BE2C (cell line): ENCODE measurements around the gene SFSWAP.

Experiments
- DNase-seq: peaks from one replicate; pipeline ENCODE4 v3.0.0-alpha.2; 2020
- H3K27me3 ChIP-seq: fragments of 250-450 bp; sonication (Bioruptor Pico); 2 replicates; pipeline ENCODE4 v1.5.1; 2020; ENCODE audit warnings: mild to moderate bottlenecking
- H3K36me3 ChIP-seq: fragments of 250-450 bp; sonication (Bioruptor Pico); 2 replicates; pipeline ENCODE4 v1.5.1; 2020; ENCODE audit warnings: mild to moderate bottlenecking
- H3K4me1 ChIP-seq: fragments of 250-450 bp; sonication (Bioruptor Pico); 2 replicates; pipeline ENCODE4 v1.5.1; 2020
- H3K4me3 ChIP-seq: 2 replicates; pipeline ENCODE4 v1.5.1; 2011; ENCODE audit warnings: low read depth, low read length
- H3K9me3 ChIP-seq: fragments of 250-450 bp; sonication (Bioruptor Pico); 2 replicates; pipeline ENCODE4 v1.5.1; 2020
- TF ChIP-seq, protein P1 (sequence below): IDR thresholded peaks from 2 replicates; pipeline ENCODE4 v1.5.1; 2012; ENCODE audit warnings: mild to moderate bottlenecking, low read depth, low read length

Gene SFSWAP

DNA sequence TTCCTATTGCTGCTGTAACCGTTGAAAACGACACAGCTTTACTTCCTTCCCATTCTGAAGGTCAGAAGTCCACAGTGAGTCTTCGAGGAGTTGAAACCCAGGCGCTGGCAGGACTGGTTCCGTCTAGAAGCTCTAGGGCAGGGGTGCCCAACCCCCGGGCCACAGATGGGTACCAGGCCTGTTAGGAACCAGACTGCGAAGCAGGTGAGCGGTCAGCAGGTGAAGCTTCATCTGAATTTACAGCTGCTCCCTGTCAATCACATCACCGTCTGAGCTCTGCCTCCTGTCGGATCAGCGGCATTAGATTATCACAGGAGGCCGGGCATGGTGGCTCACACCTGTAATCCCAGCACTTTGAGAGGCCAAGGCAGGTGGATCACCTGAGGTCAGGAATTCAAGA, 12.6 kb upstream of the SFSWAP start:
- TF ChIP-seq, protein P1, sequence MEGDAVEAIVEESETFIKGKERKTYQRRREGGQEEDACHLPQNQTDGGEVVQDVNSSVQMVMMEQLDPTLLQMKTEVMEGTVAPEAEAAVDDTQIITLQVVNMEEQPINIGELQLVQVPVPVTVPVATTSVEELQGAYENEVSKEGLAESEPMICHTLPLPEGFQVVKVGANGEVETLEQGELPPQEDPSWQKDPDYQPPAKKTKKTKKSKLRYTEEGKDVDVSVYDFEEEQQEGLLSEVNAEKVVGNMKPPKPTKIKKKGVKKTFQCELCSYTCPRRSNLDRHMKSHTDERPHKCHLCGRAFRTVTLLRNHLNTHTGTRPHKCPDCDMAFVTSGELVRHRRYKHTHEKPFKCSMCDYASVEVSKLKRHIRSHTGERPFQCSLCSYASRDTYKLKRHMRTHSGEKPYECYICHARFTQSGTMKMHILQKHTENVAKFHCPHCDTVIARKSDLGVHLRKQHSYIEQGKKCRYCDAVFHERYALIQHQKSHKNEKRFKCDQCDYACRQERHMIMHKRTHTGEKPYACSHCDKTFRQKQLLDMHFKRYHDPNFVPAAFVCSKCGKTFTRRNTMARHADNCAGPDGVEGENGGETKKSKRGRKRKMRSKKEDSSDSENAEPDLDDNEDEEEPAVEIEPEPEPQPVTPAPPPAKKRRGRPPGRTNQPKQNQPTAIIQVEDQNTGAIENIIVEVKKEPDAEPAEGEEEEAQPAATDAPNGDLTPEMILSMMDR, result no peak
- Histone ChIP-seq H3K36me3 (no peaks in the 10 kb centered on the region), H3K4me3 (no peak overlapping the region), H3K9me3 (no peaks in the 10 kb centered on the region), H3K27me3 (peaks cover 19% of the 10 kb centered on the region), H3K4me1 (no peaks in the 10 kb centered on the region)
- no peak for DNase-seq

DNA sequence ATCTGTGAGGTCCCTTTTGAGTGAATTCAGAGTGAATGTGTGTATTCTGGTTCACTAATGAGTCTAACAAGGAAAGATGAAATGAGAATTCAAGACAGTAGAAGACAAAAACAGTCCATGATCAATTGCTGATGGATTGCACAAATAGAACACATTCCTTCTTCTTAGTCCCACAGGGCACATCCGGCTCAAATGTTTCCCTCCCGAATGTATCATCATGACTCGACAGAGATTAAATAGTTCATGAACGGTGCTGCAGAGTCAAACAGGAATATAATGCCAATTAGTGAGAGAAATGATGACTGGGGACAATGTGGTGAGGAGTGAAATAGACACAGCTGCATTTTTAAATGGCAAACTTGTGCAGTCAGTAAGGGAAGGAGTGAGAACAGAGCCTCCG, 11.5 kb upstream of the SFSWAP start:
- no peak for DNase-seq
- no peaks in the 10 kb centered on the region for H3K4me1 ChIP-seq
- peaks cover 19% of the 10 kb centered on the region for H3K27me3 ChIP-seq
- no peak overlapping the region for H3K4me3 ChIP-seq
- no peaks in the 10 kb centered on the region for H3K36me3 ChIP-seq
- TF ChIP-seq, protein P1, result no peak
- H3K9me3 ChIP-seq, result no peaks in the 10 kb centered on the region

DNA sequence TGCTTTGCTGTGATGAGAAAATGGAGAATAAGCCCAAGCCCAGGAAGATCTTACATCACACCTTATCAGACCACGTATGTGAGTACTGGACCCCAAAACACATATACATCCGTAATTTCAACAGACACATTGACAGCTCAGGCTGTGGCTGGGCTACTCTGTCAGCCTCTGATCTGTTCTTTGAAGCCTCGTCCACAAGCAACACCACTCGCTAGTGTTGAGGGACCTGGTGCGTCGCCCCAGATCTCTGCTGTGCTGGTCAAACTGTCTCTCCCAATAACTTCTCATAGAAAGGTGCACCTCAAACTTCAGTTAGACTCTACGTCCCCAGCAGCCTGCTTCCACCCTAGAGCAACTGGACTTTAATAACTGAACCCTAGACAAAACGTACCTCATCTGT, 10.6 kb upstream of the SFSWAP start:
- H3K36me3 ChIP-seq, result no peaks in the 10 kb centered on the region
- no peak for DNase-seq
- TF ChIP-seq, protein P1, result no peak
- no peak overlapping the region for H3K4me3 ChIP-seq
- H3K9me3 ChIP-seq, result no peaks in the 10 kb centered on the region
- H3K4me1 ChIP-seq, result no peaks in the 10 kb centered on the region
- peaks cover 19% of the 10 kb centered on the region for H3K27me3 ChIP-seq

DNA sequence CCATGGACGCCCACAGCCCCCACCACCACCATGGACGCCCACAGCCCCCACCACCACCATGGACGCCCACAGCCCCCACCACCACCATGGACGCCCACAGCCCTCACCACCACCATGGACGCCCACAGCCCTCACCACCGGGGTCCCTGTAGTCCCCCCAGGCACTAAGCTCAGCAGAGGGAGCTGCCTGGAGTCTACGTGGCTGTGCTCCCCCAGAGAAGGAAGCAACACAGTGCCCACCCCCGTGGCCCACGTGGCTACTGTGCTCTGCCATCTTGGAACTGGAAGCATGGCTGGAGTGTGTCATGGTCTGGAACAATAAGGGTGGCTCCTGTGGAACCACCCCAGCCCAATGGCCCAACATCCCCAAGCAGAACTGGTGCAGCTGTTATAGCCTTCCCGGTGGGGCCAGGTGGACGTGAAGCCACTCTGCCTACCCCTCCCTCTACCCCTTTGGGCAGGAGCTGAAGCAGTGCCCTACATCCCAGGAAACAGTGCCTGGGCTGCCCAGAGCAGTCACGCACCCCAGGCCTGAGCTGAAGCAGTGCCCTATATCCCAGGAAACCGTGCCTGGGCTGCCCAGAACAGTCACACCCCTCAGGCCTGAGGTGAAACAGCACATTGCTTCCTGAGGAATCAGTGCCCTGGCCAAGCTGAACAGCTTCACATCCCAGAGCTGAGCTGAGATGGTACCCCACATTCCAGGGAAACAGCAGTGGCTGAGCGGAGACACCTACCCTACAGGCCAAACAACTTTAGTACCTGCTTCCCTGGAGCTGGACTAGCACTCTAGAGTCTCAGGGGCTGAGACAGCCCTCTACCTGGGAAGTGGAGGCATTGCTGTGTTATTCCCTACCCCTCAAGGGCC, 9.0 kb upstream of the SFSWAP start:
- DNase-seq, result no peak
- Histone ChIP-seq H3K9me3 (no peaks in the 10 kb centered on the region), H3K27me3 (peaks cover 19% of the 10 kb centered on the region), H3K36me3 (no peaks in the 10 kb centered on the region), H3K4me1 (no peaks in the 10 kb centered on the region), H3K4me3 (no peak overlapping the region)
- TF ChIP-seq, protein P1, result no peak

DNA sequence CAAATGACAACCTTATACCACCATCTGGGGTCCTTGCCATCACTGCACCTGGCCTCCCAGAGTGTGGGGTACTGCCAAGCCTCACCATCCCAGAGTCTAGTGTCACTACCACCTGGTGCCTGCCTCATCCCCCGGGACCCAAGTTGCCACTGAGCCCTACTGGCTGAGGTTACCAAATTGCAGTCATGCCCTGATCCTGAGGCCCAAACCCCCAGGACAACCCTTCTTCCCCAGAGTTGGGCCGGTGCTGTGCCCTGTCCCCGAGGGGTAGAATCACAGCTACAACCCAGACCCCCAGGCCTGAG, 8.4 kb upstream of the SFSWAP start:
- no peaks in the 10 kb centered on the region for H3K36me3 ChIP-seq
- no peak for DNase-seq
- TF ChIP-seq, protein P1, result no peak
- no peak overlapping the region for H3K4me3 ChIP-seq
- H3K4me1 ChIP-seq, result no peaks in the 10 kb centered on the region
- peaks cover 19% of the 10 kb centered on the region for H3K27me3 ChIP-seq
- no peaks in the 10 kb centered on the region for H3K9me3 ChIP-seq

DNA sequence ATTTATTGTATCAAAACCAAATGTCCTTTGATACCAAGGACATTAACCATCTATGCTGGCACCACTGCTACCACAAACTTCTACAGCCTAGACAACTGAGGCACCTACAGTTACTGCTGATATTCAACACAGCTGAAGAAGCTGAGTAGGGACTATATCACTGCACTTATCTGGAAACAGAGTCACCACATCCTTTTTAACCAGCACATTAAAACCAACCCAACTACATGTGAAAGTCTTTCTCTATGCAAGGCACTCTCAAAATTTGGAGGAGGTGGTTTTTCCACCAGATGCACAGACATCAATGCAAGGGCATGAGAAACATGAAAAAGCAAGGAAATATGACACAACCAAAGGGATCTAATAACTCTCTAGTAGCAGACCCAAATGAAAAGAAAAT, 7.7 kb upstream of the SFSWAP start:
- H3K9me3 ChIP-seq, result no peaks in the 10 kb centered on the region
- TF ChIP-seq, protein P1, result no peak
- no peaks in the 10 kb centered on the region for H3K36me3 ChIP-seq
- no peak overlapping the region for H3K4me3 ChIP-seq
- DNase-seq, result no peak
- peaks cover 13% of the 10 kb centered on the region for H3K27me3 ChIP-seq
- H3K4me1 ChIP-seq, result no peaks in the 10 kb centered on the region
